CD4-positive, CD25-positive, alpha-beta regulatory T cell (primary cell): ENCODE measurements around the gene CGB7. TPM values are rescaled to one million over a fixed set of nuclear protein-coding genes. Genes with fewer than 3 reads are reported as not detected.
"Not testable (repeated sequence)": the region's sequence is repeated elsewhere in the genome, so short reads cannot be mapped to it uniquely, and the experiment has no call there.

Source experiments
- ATAC-seq, 2 donors: fragments of 150-1000 bp; cut with Tn5 transposase; one replicate each; pipeline ENCODE4 v1.10.0; 2021; ENCODE audit warnings: low read depth in 2 of 2, moderate number of reproducible peaks in 2 of 2, moderate library complexity in 1 of 2
- DNase-seq, 3 donors: peaks; one replicate each; pipeline versions ENCODE4 v3.0.0 to v3.0.0-alpha.2; 2012 to 2022; ENCODE audit warnings: mixed read lengths in 1 of 3
- H3K27ac ChIP-seq: one replicate; pipeline ENCODE4 v1.7.0; 2013; ENCODE audit warnings: mild to moderate bottlenecking, low read length; ENCODE audit not compliant: insufficient read depth, poor library complexity, severe bottlenecking
- H3K27me3 ChIP-seq: one replicate; pipeline ENCODE4 v1.7.0; 2013; ENCODE audit warnings: low read length; ENCODE audit not compliant: control insufficient read depth, insufficient read depth
- H3K36me3 ChIP-seq: one replicate; pipeline ENCODE4 v1.7.0; 2013; ENCODE audit warnings: mild to moderate bottlenecking, low read length, moderate library complexity; ENCODE audit not compliant: control insufficient read depth, insufficient read depth
- H3K4me1 ChIP-seq: 2 replicates; pipeline ENCODE4 v1.7.0; 2013; ENCODE audit warnings: mild to moderate bottlenecking, low read length; ENCODE audit not compliant: insufficient read depth, control insufficient read depth, poor library complexity, severe bottlenecking
- H3K4me3 ChIP-seq: one replicate; pipeline ENCODE4 v1.7.0; 2013; ENCODE audit warnings: low read depth, mild to moderate bottlenecking, low read length, moderate library complexity
- H3K9me3 ChIP-seq, 2 experiments: 1 replicate in 1 of 2; 2 replicates in 1 of 2; pipeline ENCODE4 v1.7.0; 2013; ENCODE audit warnings: low read length in 2 of 2, mild to moderate bottlenecking in 1 of 2, moderate library complexity in 1 of 2; ENCODE audit not compliant: control insufficient read depth in 2 of 2
- H3K27ac Mint-ChIP-seq, 3 donors: one replicate each; pipeline ENCODE4 v1.8.0; 2020 to 2022; ENCODE audit warnings: mild to moderate bottlenecking in 3 of 3, mixed read lengths in 3 of 3, moderate library complexity in 2 of 3
- H3K27me3 Mint-ChIP-seq: one replicate; pipeline ENCODE4 v1.8.0; 2022; ENCODE audit warnings: mild to moderate bottlenecking, mixed read lengths
- H3K36me3 Mint-ChIP-seq: one replicate; pipeline ENCODE4 v1.8.0; 2020; ENCODE audit warnings: mixed read lengths
- H3K4me1 Mint-ChIP-seq, 4 donors: one replicate each; pipeline ENCODE4 v1.8.0; 2020 to 2022; ENCODE audit warnings: mixed read lengths in 4 of 4, mild to moderate bottlenecking in 1 of 4
- H3K4me3 Mint-ChIP-seq, 4 donors: one replicate each; pipeline ENCODE4 v1.8.0; 2020 to 2022; ENCODE audit warnings: mild to moderate bottlenecking in 4 of 4, mixed read lengths in 4 of 4, moderate library complexity in 3 of 4
- H3K9me3 Mint-ChIP-seq, 7 donors: one replicate each; pipeline ENCODE4 v1.8.0; 2020 to 2022; ENCODE audit warnings: mixed read lengths in 7 of 7, mild to moderate bottlenecking in 3 of 7, moderate library complexity in 2 of 7
- polyA plus RNA-seq, 4 donors: library from polyadenylated mRNA; unstranded; fragments of 300-500 nt; fragmentation: Illumina TruSeq; gene quantifications; one replicate each; pipeline ENCODE4 v1.2.3, GENCODE V29; 2021
- total RNA-seq: library from RNA; stranded (reverse); gene quantifications from one replicate; pipeline ENCODE4 v1.2.3, GENCODE V29; 2022

Gene CGB7
- total and polyA plus RNA-seq, 5 donors from 2014 or later = not detected

DNA sequence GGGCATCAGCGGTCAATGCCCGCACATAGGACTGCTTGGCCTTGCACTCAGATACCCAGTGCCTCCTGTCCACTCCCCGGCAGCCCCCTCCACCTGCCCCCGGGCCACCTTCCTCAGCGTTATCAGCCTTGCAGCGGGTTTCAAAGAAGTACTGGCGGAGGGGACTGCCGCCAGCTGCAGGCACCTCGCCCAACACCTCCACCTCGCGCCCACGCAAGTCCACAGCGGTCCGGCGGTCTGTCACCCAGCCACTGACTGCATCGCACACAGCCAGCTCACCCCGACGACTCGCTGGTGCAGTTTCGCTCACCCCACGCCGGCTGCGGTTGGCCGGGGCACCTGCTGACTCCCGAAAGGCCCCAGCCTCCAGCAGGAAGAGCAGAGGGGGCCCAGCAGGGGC, 3.9 kb upstream of the CGB7 start:
- H3K27ac Mint-ChIP-seq = no peak overlapping the region
- H3K4me1 Mint-ChIP-seq = peaks cover 0 to 27% (median 10%) of the 10 kb centered on the region in 4 donors
- Histone ChIP-seq H3K9me3 (no peaks in the 10 kb centered on the region), H3K4me1 (peaks cover 22% of the 10 kb centered on the region), H3K27me3 (peaks cover 3% of the 10 kb centered on the region), H3K4me3 (no peak overlapping the region), H3K27ac (no peak overlapping the region), H3K36me3 (no peaks in the 10 kb centered on the region)
- peaks cover 0 to 5% (median 0%) of the 10 kb centered on the region in 7 donors for H3K9me3 Mint-ChIP-seq
- no peak for DNase-seq
- no peak for ATAC-seq
- no peaks in the 10 kb centered on the region for H3K36me3 Mint-ChIP-seq
- no peak overlapping the region for H3K4me3 Mint-ChIP-seq
- H3K27me3 Mint-ChIP-seq = peaks cover 91% of the 10 kb centered on the region

DNA sequence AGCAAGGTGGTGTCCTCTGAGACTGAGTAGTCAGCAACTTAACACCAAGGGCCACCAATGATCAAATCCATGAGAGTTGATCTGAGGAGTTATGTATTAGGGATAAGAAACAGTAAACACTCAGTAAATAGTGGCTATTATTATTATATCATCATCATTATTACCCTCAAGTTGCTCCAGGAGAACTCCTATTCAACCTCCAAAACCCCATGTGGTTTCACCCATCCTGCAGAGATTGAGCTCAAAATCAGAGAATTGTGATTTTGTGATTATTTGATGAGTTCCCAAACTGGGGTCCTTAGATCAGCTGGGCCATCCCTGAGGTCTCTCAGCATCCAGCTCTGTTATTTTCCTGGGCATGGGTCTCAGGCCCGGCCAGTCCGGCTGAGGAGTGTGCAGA, 3.5 kb upstream of the CGB7 start:
- Histone ChIP-seq H3K9me3 (no peaks in the 10 kb centered on the region), H3K27ac (no peak overlapping the region), H3K27me3 (peaks cover 3% of the 10 kb centered on the region), H3K36me3 (no peaks in the 10 kb centered on the region), H3K4me1 (peaks cover 27% of the 10 kb centered on the region), H3K4me3 (no peak overlapping the region)
- Mint-ChIP-seq H3K27me3 (peaks cover 90% of the 10 kb centered on the region), H3K36me3 (no peaks in the 10 kb centered on the region), H3K9me3 (peaks cover 0 to 5% (median 0%) of the 10 kb centered on the region in 7 donors), H3K4me3 (no peak overlapping the region), H3K27ac (peak overlapping the region in 1 of 3 donors; percentile 31), H3K4me1 (peaks cover 0 to 24% (median 10%) of the 10 kb centered on the region in 4 donors)
- DNase-seq (no peak), ATAC-seq (no peak)

DNA sequence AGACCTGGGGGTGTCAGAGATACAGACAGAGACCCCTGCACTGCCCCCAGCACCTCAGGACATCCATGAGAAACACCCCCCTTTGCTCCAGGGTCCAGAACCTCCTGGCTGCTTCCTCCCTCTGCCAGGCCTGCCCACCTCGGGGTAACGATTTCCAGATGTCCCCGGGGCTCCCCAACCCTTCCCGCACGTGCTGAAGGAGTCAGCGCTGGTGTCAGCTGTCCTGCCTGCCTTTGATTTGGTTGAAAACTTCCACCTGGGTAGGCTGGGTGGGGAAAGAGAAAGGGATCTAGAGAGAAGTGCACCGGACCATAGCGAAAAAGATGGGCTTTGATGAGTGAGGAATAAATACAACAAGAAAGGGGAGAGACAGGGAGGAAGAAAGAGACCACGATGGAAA, 1.5 kb upstream of the CGB7 start:
- H3K27me3 Mint-ChIP-seq = peaks cover 83% of the 10 kb centered on the region
- ATAC-seq = no peak
- Histone ChIP-seq H3K27ac (no peak overlapping the region), H3K27me3 (peaks cover 3% of the 10 kb centered on the region), H3K4me1 (peaks cover 25% of the 10 kb centered on the region), H3K36me3 (no peaks in the 10 kb centered on the region), H3K9me3 (no peaks in the 10 kb centered on the region), H3K4me3 (no peak overlapping the region)
- peaks cover 0 to 5% (median 0%) of the 10 kb centered on the region in 7 donors for H3K9me3 Mint-ChIP-seq
- H3K4me3 Mint-ChIP-seq = peak overlapping the region in 2 of 4 donors; percentile 1 to 36
- peaks cover 0 to 22% (median 10%) of the 10 kb centered on the region in 4 donors for H3K4me1 Mint-ChIP-seq
- H3K36me3 Mint-ChIP-seq = no peaks in the 10 kb centered on the region
- no peak overlapping the region for H3K27ac Mint-ChIP-seq
- no peak for DNase-seq

GRCh38 chr19:49058562-49058961, 1.0 kb upstream of the CGB7 start:
- Mint-ChIP-seq H3K4me1 (peaks cover 0 to 23% (median 10%) of the 10 kb centered on the region in 4 donors), H3K4me3 (no peak overlapping the region), H3K27ac (no peak overlapping the region), H3K27me3 (peaks cover 78% of the 10 kb centered on the region), H3K9me3 (peaks cover 0 to 5% (median 0%) of the 10 kb centered on the region in 7 donors), H3K36me3 (no peaks in the 10 kb centered on the region)
- ATAC-seq (no peak), DNase-seq (no peak)
- Histone ChIP-seq H3K27me3 (peaks cover 3% of the 10 kb centered on the region), H3K9me3 (no peaks in the 10 kb centered on the region), H3K27ac (no peak overlapping the region), H3K4me3 (no peak overlapping the region), H3K4me1 (peaks cover 25% of the 10 kb centered on the region), H3K36me3 (no peaks in the 10 kb centered on the region)

GRCh38 chr19:49056902-49057596, 500 bp downstream of the CGB7 start:
- not testable (repeated sequence) for H3K27ac ChIP-seq, H3K27me3 ChIP-seq, H3K9me3 ChIP-seq, H3K36me3 ChIP-seq, H3K36me3 Mint-ChIP-seq, H3K9me3 Mint-ChIP-seq, DNase-seq, ATAC-seq
- H3K27me3 Mint-ChIP-seq = peaks cover 63% of the 10 kb centered on the region
- H3K27ac Mint-ChIP-seq = peak overlapping the region in 1 of 3 donors; percentile 28
- peaks cover 25% of the 10 kb centered on the region for H3K4me1 ChIP-seq
- peak overlapping the region; percentile 82 to 88 (median 86) for H3K4me3 Mint-ChIP-seq
- H3K4me1 Mint-ChIP-seq = peaks cover 0 to 23% (median 10%) of the 10 kb centered on the region in 4 donors
- H3K4me3 ChIP-seq = peak overlapping the region; percentile 32

- H3K9me3 Mint-ChIP-seq = peaks cover 0 to 5% (median 0%) of the 10 kb centered on the region in 7 donors
- peaks cover 56% of the 10 kb centered on the region for H3K27me3 Mint-ChIP-seq
- H3K36me3 Mint-ChIP-seq = no peaks in the 10 kb centered on the region
- Histone ChIP-seq H3K4me3 (peak overlapping the region; percentile 32), H3K9me3 (no peaks in the 10 kb centered on the region), H3K27me3 (peaks cover 3% of the 10 kb centered on the region), H3K36me3 (no peaks in the 10 kb centered on the region), H3K4me1 (peaks cover 25% of the 10 kb centered on the region), H3K27ac (no peak overlapping the region)
- H3K4me3 Mint-ChIP-seq = peak overlapping the region; percentile 82 to 88 (median 86)
- peaks cover 0 to 23% (median 10%) of the 10 kb centered on the region in 4 donors for H3K4me1 Mint-ChIP-seq
- no peak overlapping the region for H3K27ac Mint-ChIP-seq
- ATAC-seq = peak; percentile 63 to 66
- DNase-seq = peak; percentile 45 to 58 (median 47)
Measured at GRCh38 chr19:49056101-49056901, 1.2 kb downstream of the CGB7 start.

- H3K4me1 Mint-ChIP-seq, H3K9me3 ChIP-seq, H3K9me3 Mint-ChIP-seq, H3K27ac Mint-ChIP-seq, ATAC-seq, H3K27me3 ChIP-seq, H3K27ac ChIP-seq, H3K4me1 ChIP-seq, H3K4me3 Mint-ChIP-seq, H3K36me3 Mint-ChIP-seq, DNase-seq, H3K4me3 ChIP-seq, H3K36me3 ChIP-seq, H3K27me3 Mint-ChIP-seq: not testable (repeated sequence)
Measured at GRCh38 chr19:49050376-49051033, 7.0 kb downstream of the CGB7 start.
